ENCODE results near the gene POMGNT2. TPM values are rescaled to one million over a fixed set of nuclear protein-coding genes. Genes with fewer than 3 reads are reported as not detected.

Gene POMGNT2
- total RNA-seq, 1 experiment from 2014 or later = 10.1 TPM

DNA sequence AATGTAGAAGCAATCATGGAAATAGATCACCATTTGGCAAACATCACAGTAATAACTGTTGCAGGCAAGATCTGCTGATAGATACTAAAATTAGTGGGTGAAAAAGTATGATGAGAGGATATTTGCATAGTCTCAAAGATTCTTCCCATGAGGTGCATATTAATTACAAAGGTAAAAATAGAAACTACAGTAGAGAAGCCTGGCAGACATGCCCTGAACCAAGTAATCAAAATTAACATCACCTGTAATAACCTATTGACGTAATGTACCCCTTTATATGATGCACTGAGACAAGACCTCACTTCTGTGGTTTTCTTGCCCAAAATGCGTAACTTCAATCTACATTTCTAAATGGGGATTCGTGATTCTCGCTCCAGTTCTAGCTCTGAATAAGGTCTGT, 14.4 kb downstream of the POMGNT2 start:
- TF ChIP-seq, protein P1, sequence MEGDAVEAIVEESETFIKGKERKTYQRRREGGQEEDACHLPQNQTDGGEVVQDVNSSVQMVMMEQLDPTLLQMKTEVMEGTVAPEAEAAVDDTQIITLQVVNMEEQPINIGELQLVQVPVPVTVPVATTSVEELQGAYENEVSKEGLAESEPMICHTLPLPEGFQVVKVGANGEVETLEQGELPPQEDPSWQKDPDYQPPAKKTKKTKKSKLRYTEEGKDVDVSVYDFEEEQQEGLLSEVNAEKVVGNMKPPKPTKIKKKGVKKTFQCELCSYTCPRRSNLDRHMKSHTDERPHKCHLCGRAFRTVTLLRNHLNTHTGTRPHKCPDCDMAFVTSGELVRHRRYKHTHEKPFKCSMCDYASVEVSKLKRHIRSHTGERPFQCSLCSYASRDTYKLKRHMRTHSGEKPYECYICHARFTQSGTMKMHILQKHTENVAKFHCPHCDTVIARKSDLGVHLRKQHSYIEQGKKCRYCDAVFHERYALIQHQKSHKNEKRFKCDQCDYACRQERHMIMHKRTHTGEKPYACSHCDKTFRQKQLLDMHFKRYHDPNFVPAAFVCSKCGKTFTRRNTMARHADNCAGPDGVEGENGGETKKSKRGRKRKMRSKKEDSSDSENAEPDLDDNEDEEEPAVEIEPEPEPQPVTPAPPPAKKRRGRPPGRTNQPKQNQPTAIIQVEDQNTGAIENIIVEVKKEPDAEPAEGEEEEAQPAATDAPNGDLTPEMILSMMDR (IDR thresholded peaks at IDR 0.05) = no peak
- TF ChIP-seq TCF7L2 (IDR thresholded peaks at IDR 0.05; ENCODE audit: low read depth, low read length) = no peak
- TF ChIP-seq POLR2AphosphoS5 (IDR thresholded peaks at IDR 0.05; ENCODE audit: low read depth, low read length) = no peak
- TF ChIP-seq, protein P2, sequence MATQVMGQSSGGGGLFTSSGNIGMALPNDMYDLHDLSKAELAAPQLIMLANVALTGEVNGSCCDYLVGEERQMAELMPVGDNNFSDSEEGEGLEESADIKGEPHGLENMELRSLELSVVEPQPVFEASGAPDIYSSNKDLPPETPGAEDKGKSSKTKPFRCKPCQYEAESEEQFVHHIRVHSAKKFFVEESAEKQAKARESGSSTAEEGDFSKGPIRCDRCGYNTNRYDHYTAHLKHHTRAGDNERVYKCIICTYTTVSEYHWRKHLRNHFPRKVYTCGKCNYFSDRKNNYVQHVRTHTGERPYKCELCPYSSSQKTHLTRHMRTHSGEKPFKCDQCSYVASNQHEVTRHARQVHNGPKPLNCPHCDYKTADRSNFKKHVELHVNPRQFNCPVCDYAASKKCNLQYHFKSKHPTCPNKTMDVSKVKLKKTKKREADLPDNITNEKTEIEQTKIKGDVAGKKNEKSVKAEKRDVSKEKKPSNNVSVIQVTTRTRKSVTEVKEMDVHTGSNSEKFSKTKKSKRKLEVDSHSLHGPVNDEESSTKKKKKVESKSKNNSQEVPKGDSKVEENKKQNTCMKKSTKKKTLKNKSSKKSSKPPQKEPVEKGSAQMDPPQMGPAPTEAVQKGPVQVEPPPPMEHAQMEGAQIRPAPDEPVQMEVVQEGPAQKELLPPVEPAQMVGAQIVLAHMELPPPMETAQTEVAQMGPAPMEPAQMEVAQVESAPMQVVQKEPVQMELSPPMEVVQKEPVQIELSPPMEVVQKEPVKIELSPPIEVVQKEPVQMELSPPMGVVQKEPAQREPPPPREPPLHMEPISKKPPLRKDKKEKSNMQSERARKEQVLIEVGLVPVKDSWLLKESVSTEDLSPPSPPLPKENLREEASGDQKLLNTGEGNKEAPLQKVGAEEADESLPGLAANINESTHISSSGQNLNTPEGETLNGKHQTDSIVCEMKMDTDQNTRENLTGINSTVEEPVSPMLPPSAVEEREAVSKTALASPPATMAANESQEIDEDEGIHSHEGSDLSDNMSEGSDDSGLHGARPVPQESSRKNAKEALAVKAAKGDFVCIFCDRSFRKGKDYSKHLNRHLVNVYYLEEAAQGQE (IDR thresholded peaks at IDR 0.05; ENCODE audit: insufficient read depth in 1 of 2, low read depth in 2 of 2, low read length in 1 of 2) = no peak
- no peak for TF ChIP-seq SIN3A (IDR thresholded peaks at IDR 0.05; ENCODE audit: borderline replicate concordance, insufficient read depth, low read depth, low read length)
- no peaks in the 10 kb centered on the region for H3K9me3 ChIP-seq (ENCODE audit: control insufficient read depth, insufficient read depth, low read depth, low read length)
- no peak for ATAC-seq
- BruUV-seq (replicated peaks) = no TSS peak
- ChIA-PET CTCF (no interaction called here), POLR2A (no interaction called here)
- H3K4me3 ChIP-seq (ENCODE audit: low read depth in 2 of 2, low read length in 2 of 2) = no peak overlapping the region
- no peaks in the 10 kb centered on the region for H3K4me1 ChIP-seq (ENCODE audit: control insufficient read depth, insufficient read depth, low read length)
- H3K27me3 ChIP-seq (ENCODE audit: control insufficient read depth, insufficient read depth, low read length) = no peaks in the 10 kb centered on the region
- intact Hi-C loops (cut with micrococcal nuclease; ENCODE audit: unreplicated experiment) = no loop called here
- in situ Hi-C loops (cut with HindIII; ENCODE audit: low pct_unique_long_range_greater_than_20kb, low sequenced_read_pairs) = no loop called here
- no peak overlapping the region for H3K27ac ChIP-seq (ENCODE audit: low read length)
- no peak for DNase-seq (ENCODE audit: low read depth, low spot score)
- H3K36me3 ChIP-seq (ENCODE audit: control insufficient read depth, insufficient read depth, low read length) = no peaks in the 10 kb centered on the region

DNA sequence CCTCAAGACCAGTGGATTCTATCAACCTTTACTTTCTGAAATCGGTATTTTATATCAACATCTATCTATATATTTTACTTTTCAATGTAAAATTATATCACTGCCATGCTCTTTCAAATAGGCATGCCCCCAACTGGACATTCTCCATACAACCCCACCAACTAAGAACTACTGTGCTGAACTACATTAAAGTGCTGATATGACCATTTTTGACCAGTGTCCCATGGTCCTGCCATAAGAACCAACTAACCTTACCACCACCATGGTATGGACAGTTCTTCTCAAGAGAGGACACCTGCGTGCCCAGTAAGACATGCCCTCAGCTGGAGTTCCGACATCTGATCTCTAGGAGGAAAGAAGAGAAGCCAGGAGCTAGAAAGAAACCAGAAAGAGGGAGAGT, 15.6 kb downstream of the POMGNT2 start:
- no peaks in the 10 kb centered on the region for H3K4me1 ChIP-seq (ENCODE audit: control insufficient read depth, insufficient read depth, low read length)
- H3K4me3 ChIP-seq (ENCODE audit: low read depth in 2 of 2, low read length in 2 of 2) = no peak overlapping the region
- no peak for ATAC-seq
- DNase-seq (ENCODE audit: low read depth, low spot score) = no peak
- ChIA-PET POLR2A (no interaction called here), CTCF (no interaction called here)
- H3K27ac ChIP-seq (ENCODE audit: low read length) = no peak overlapping the region
- BruUV-seq (replicated peaks) = no TSS peak
- no peaks in the 10 kb centered on the region for H3K9me3 ChIP-seq (ENCODE audit: control insufficient read depth, insufficient read depth, low read depth, low read length)
- in situ Hi-C loops (cut with HindIII; ENCODE audit: low pct_unique_long_range_greater_than_20kb, low sequenced_read_pairs) (no loop called here), intact Hi-C loops (cut with micrococcal nuclease; ENCODE audit: unreplicated experiment) (no loop called here)
- H3K27me3 ChIP-seq (ENCODE audit: control insufficient read depth, insufficient read depth, low read length) = no peaks in the 10 kb centered on the region
- H3K36me3 ChIP-seq (ENCODE audit: control insufficient read depth, insufficient read depth, low read length) = no peaks in the 10 kb centered on the region
- TF ChIP-seq TCF7L2 (IDR thresholded peaks at IDR 0.05; ENCODE audit: low read depth, low read length) (no peak), SIN3A (IDR thresholded peaks at IDR 0.05; ENCODE audit: borderline replicate concordance, insufficient read depth, low read depth, low read length) (no peak)
- TF ChIP-seq, protein P1 (IDR thresholded peaks at IDR 0.05) = no peak
- TF ChIP-seq, protein P2 (IDR thresholded peaks at IDR 0.05; ENCODE audit: insufficient read depth in 1 of 2, low read depth in 2 of 2, low read length in 1 of 2) = no peak

All from Panc1 (cell line).